Osteoblast (primary cell): ENCODE measurements around the gene TPRX2. TPM values are rescaled to one million over a fixed set of nuclear protein-coding genes. Genes with fewer than 3 reads are reported as not detected.
A peak's percentile ranks its signal among the peaks of the same experiment; 100 is the strongest.

Source experiments
- DNase-seq: peaks from one replicate; pipeline ENCODE4 v3.0.0; 2011; ENCODE audit warnings: low spot score, mixed read lengths; ENCODE audit not compliant: insufficient read length; ENCODE audit errors: missing footprints
- H2AFZ ChIP-seq: 2 replicates; pipeline ENCODE4 v1.6.0; 2011; ENCODE audit warnings: mild to moderate bottlenecking, low read length
- H3K27ac ChIP-seq: 2 replicates; pipeline ENCODE4 v1.5.1; 2011; ENCODE audit warnings: mild to moderate bottlenecking, low read depth, low read length, moderate library complexity
- H3K27me3 ChIP-seq: 2 replicates; pipeline ENCODE4 v1.6.0; 2012; ENCODE audit warnings: mild to moderate bottlenecking, control low read depth, inconsistent platforms, low read length, moderate library complexity; ENCODE audit not compliant: insufficient read depth
- H3K36me3 ChIP-seq: 2 replicates; pipeline ENCODE4 v1.5.1; 2011; ENCODE audit warnings: mild to moderate bottlenecking, low read length, control low read depth, moderate library complexity; ENCODE audit not compliant: insufficient read depth
- H3K4me1 ChIP-seq: 2 replicates; pipeline ENCODE4 v1.5.1; 2011; ENCODE audit warnings: mild to moderate bottlenecking, low read length, control low read depth, moderate library complexity; ENCODE audit not compliant: insufficient read depth
- H3K4me2 ChIP-seq: 2 replicates; pipeline ENCODE4 v1.6.0; 2011; ENCODE audit warnings: mild to moderate bottlenecking, low read length; ENCODE audit not compliant: insufficient read depth
- H3K4me3 ChIP-seq: fragments of 200-600 bp; sonication (generic); 3 replicates; pipeline ENCODE4 v1.5.1; 2012; ENCODE audit warnings: mild to moderate bottlenecking, low read length, inconsistent platforms; ENCODE audit not compliant: insufficient read depth
- H3K79me2 ChIP-seq: 2 replicates; pipeline ENCODE4 v1.6.0; 2012; ENCODE audit warnings: mild to moderate bottlenecking, low read length, control low read depth, inconsistent platforms; ENCODE audit not compliant: insufficient read depth
- H3K9me3 ChIP-seq: 2 replicates; pipeline ENCODE4 v1.5.1; 2011; ENCODE audit warnings: low read depth, low read length, control low read depth
- H4K20me1 ChIP-seq: 2 replicates; pipeline ENCODE4 v1.6.0; 2012; ENCODE audit warnings: mild to moderate bottlenecking, low read length, control low read depth; ENCODE audit not compliant: insufficient read depth
- total RNA-seq: library from RNA; depleted of rRNA; stranded (reverse); fragments of >200 nt; gene quantifications from 2 replicates; pipeline ENCODE4 v1.2.3, GENCODE V29; 2012
- TF ChIP-seq, protein P1 (sequence below): IDR thresholded peaks from 2 replicates; pipeline ENCODE4 v1.5.1; 2011; ENCODE audit warnings: mild to moderate bottlenecking, low read depth, low read length, moderate library complexity; ENCODE audit errors: extremely low read depth

TPRX2 gene
- total RNA-seq, 1 donor, result not detected

DNA sequence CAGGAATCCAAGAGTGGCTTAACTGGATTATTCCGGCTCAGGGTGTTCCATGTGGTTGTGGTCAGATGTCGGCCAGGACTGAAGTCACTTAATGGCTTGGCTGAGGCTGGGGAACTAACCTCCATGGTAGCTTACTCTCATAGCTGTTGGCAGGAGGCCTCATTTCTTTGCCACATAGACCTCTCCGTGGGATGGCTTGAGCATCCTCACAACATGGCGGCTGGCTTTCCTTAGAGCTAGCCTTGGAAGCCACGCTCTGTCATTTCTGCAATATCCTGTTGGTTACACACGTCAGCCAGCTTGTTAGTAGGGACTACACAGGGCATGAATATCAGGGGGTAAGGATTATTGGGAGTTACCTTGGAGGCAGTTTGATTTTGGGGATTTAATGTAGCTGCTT is 32.2 kb upstream of the TPRX2 start:
- Histone ChIP-seq H3K4me2 (no peak overlapping the region), H3K4me1 (no peaks in the 10 kb centered on the region), H4K20me1 (no peaks in the 10 kb centered on the region), H3K79me2 (no peaks in the 10 kb centered on the region), H3K36me3 (no peaks in the 10 kb centered on the region), H2AFZ (no peak overlapping the region), H3K4me3 (no peak overlapping the region), H3K27ac (no peak overlapping the region), H3K27me3 (peaks cover 17% of the 10 kb centered on the region), H3K9me3 (peaks cover 6% of the 10 kb centered on the region)
- no peak for DNase-seq
- TF ChIP-seq, protein P1, sequence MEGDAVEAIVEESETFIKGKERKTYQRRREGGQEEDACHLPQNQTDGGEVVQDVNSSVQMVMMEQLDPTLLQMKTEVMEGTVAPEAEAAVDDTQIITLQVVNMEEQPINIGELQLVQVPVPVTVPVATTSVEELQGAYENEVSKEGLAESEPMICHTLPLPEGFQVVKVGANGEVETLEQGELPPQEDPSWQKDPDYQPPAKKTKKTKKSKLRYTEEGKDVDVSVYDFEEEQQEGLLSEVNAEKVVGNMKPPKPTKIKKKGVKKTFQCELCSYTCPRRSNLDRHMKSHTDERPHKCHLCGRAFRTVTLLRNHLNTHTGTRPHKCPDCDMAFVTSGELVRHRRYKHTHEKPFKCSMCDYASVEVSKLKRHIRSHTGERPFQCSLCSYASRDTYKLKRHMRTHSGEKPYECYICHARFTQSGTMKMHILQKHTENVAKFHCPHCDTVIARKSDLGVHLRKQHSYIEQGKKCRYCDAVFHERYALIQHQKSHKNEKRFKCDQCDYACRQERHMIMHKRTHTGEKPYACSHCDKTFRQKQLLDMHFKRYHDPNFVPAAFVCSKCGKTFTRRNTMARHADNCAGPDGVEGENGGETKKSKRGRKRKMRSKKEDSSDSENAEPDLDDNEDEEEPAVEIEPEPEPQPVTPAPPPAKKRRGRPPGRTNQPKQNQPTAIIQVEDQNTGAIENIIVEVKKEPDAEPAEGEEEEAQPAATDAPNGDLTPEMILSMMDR, result no peak

DNA sequence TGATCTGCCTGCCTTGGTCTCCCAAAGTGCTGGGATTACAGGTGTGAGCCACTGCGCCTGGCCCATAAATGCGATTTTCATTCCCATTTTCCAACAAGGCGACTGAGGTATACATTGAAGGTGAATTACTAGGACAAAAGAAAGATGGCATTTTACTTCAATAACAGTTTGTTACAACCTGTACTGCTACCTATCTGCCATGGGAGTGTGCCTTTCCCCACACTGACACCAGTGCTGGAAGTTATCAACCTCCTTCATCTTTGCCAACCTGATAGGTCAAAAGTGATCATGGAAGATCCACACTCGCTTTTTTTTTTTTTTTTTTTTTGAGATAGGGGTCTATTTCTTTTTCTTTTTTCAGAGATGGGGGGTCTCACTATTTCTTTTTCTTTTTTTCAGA is 26.3 kb upstream of the TPRX2 start:
- Histone ChIP-seq H3K36me3 (no peaks in the 10 kb centered on the region), H3K27me3 (no peaks in the 10 kb centered on the region), H3K79me2 (no peaks in the 10 kb centered on the region), H3K4me3 (no peak overlapping the region), H2AFZ (no peak overlapping the region), H3K4me1 (no peaks in the 10 kb centered on the region), H3K9me3 (no peaks in the 10 kb centered on the region), H3K4me2 (no peak overlapping the region), H3K27ac (no peak overlapping the region), H4K20me1 (no peaks in the 10 kb centered on the region)
- DNase-seq, result no peak
- TF ChIP-seq, protein P1, result no peak

DNA sequence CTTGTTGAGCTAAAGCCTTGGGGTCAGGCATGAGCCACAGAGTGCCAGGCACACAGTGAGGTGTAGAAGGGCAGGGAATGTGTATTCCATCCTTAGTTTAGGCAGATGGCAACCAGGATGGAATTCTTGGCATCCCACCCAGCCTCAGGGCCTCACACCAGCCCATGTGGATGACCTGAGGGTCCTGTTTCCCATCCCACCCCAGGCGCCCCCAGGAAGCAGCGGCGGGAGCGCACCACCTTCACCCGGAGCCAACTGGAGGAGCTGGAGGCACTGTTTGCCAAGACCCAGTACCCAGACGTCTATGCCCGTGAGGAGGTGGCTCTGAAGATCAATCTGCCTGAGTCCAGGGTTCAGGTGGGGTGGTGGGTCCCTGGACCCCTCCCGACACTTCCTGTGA is 23.0 kb upstream of the TPRX2 start:
- Histone ChIP-seq H3K27me3 (no peaks in the 10 kb centered on the region), H3K27ac (no peak overlapping the region), H3K9me3 (no peaks in the 10 kb centered on the region), H3K4me1 (no peaks in the 10 kb centered on the region), H3K36me3 (no peaks in the 10 kb centered on the region), H3K4me2 (no peak overlapping the region), H3K79me2 (no peaks in the 10 kb centered on the region), H4K20me1 (no peaks in the 10 kb centered on the region), H3K4me3 (no peak overlapping the region), H2AFZ (no peak overlapping the region)
- peak; percentile 6 for DNase-seq
- TF ChIP-seq, protein P1, result no peak

DNA sequence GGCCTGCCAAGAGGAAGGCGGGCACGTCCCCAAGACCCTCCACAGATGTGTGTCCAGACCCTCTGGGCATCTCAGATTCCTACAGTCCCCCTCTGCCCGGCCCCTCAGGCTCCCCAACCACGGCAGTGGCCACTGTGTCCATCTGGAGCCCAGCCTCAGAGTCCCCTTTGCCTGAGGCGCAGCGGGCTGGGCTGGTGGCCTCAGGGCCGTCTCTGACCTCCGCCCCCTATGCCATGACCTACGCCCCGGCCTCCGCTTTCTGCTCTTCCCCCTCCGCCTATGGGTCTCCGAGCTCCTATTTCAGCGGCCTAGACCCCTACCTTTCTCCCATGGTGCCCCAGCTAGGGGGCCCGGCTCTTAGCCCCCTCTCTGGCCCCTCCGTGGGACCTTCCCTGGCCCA is 19.6 kb upstream of the TPRX2 start:
- DNase-seq, result no peak
- Histone ChIP-seq H3K4me2 (no peak overlapping the region), H3K4me3 (no peak overlapping the region), H3K79me2 (no peaks in the 10 kb centered on the region), H3K9me3 (no peaks in the 10 kb centered on the region), H3K4me1 (no peaks in the 10 kb centered on the region), H2AFZ (no peak overlapping the region), H3K36me3 (no peaks in the 10 kb centered on the region), H3K27ac (no peak overlapping the region), H4K20me1 (no peaks in the 10 kb centered on the region), H3K27me3 (peaks cover 5% of the 10 kb centered on the region)
- TF ChIP-seq, protein P1, result no peak
